OCI-LY3 (cell line): ENCODE data around the gene NOC2L.

Source experiments
- CTCF ChIP-seq: fragments of 200-600, 300-600 bp; sonication (generic); IDR thresholded peaks from 2 replicates; pipeline ENCODE4 v1.5.1; 2014; ENCODE audit warnings: antibody characterized with exemption, low read length, low read depth
- EZH2phosphoT487 ChIP-seq: fragments of 200-600 bp; shearing (Covaris generic); IDR thresholded peaks from 2 replicates; pipeline ENCODE4 v1.6.1; 2018; ENCODE audit warnings: antibody characterized with exemption, mixed run types, low read depth

GRCh38 chr1:981955-982558 is 23.0 kb upstream of the NOC2L start, which contains the start of gene PERM1:
- TF ChIP-seq CTCF (no peak), EZH2phosphoT487 (no peak)
